ENCODE results near the gene TIGAR.
A peak's percentile ranks its signal among the peaks of the same experiment; 100 is the strongest.

The TIGAR gene

GRCh38 chr12:4331221-4331620 is 10.2 kb downstream of the TIGAR start:
- H2BK15ac ChIP-seq (replicated peaks; ENCODE audit: low read depth) = no peak overlapping the region
- WGBS (ENCODE audit: extremely low coverage, insufficient coverage, low lambda C conversion rate) = no CpG with 5 or more reads among the region's 1 CpG
- peaks cover 9% of the 10 kb centered on the region for H3K79me1 ChIP-seq (ENCODE audit: low read length)
- H3K4me3 ChIP-seq (ENCODE audit: low read length) = no peak overlapping the region
- H2BK120ac ChIP-seq (ENCODE audit: low read depth, low read length) = no peak overlapping the region
- no peaks in the 10 kb centered on the region for H3K27me3 ChIP-seq (ENCODE audit: insufficient read depth, low read length, poor library complexity)
- H4K5ac ChIP-seq (ENCODE audit: low read length) = no peak overlapping the region
- H3K9ac ChIP-seq (ENCODE audit: low read length) = no peak overlapping the region
- H2AK5ac ChIP-seq (ENCODE audit: low read length) = no peak overlapping the region
- H2BK5ac ChIP-seq (ENCODE audit: low read length) = no peak overlapping the region
- H3K4ac ChIP-seq (ENCODE audit: low read depth, low read length) = no peak overlapping the region
- H4K8ac ChIP-seq (ENCODE audit: low read depth, low read length) = no peak overlapping the region
- H3K4me1 ChIP-seq (ENCODE audit: control insufficient read depth, low read depth, low read length) = no peaks in the 10 kb centered on the region
- H3K36me3 ChIP-seq (ENCODE audit: control insufficient read depth, insufficient read depth, low read length) = no peaks in the 10 kb centered on the region
- no peak overlapping the region for H3K4me2 ChIP-seq (ENCODE audit: low read length)
- DNase-seq = no peak
- no peak overlapping the region for H3K23ac ChIP-seq (ENCODE audit: low read length)
- H3K18ac ChIP-seq (ENCODE audit: low read length) = no peak overlapping the region
- H3K27ac ChIP-seq (ENCODE audit: low read depth, low read length) = no peak overlapping the region
- no peak overlapping the region for H3K56ac ChIP-seq (ENCODE audit: low read length)
- peaks cover 6% of the 10 kb centered on the region for H3K79me2 ChIP-seq (ENCODE audit: control insufficient read depth, insufficient read depth, low read length)

- Histone ChIP-seq H3K27me3 (ENCODE audit: insufficient read depth, low read length, poor library complexity) (no peaks in the 10 kb centered on the region), H3K18ac (ENCODE audit: low read length) (no peak overlapping the region), H3K9ac (ENCODE audit: low read length) (no peak overlapping the region), H3K79me2 (ENCODE audit: control insufficient read depth, insufficient read depth, low read length) (peaks cover 6% of the 10 kb centered on the region), H3K79me1 (ENCODE audit: low read length) (peaks cover 9% of the 10 kb centered on the region), H3K4me2 (ENCODE audit: low read length) (no peak overlapping the region), H3K23ac (ENCODE audit: low read length) (no peak overlapping the region), H3K4me3 (ENCODE audit: low read length) (no peak overlapping the region), H3K27ac (ENCODE audit: low read depth, low read length) (no peak overlapping the region), H3K36me3 (ENCODE audit: control insufficient read depth, insufficient read depth, low read length) (no peaks in the 10 kb centered on the region), H2BK15ac (replicated peaks; ENCODE audit: low read depth) (no peak overlapping the region), H2BK5ac (ENCODE audit: low read length) (no peak overlapping the region), H4K5ac (ENCODE audit: low read length) (no peak overlapping the region), H2AK5ac (ENCODE audit: low read length) (no peak overlapping the region), H3K56ac (ENCODE audit: low read length) (no peak overlapping the region), H3K4me1 (ENCODE audit: control insufficient read depth, low read depth, low read length) (no peaks in the 10 kb centered on the region), H4K8ac (ENCODE audit: low read depth, low read length) (no peak overlapping the region), H3K4ac (ENCODE audit: low read depth, low read length) (no peak overlapping the region), H2BK120ac (ENCODE audit: low read depth, low read length) (no peak overlapping the region)
- no peak for DNase-seq
- no CpG with 5 or more reads among the region's 4 CpGs for WGBS (ENCODE audit: extremely low coverage, insufficient coverage, low lambda C conversion rate)
Measured at GRCh38 chr12:4331842-4332241, 10.8 kb downstream of the TIGAR start.

- no peak overlapping the region for H3K4me2 ChIP-seq (ENCODE audit: low read length)
- H3K23ac ChIP-seq (ENCODE audit: low read length) = no peak overlapping the region
- no peak overlapping the region for H3K4me3 ChIP-seq (ENCODE audit: low read length)
- no peak overlapping the region for H2BK15ac ChIP-seq (replicated peaks; ENCODE audit: low read depth)
- no peak overlapping the region for H2BK5ac ChIP-seq (ENCODE audit: low read length)
- H2BK120ac ChIP-seq (ENCODE audit: low read depth, low read length) = no peak overlapping the region
- no peak overlapping the region for H3K4ac ChIP-seq (ENCODE audit: low read depth, low read length)
- H3K56ac ChIP-seq (ENCODE audit: low read length) = no peak overlapping the region
- no peaks in the 10 kb centered on the region for H3K79me1 ChIP-seq (ENCODE audit: low read length)
- H3K27ac ChIP-seq (ENCODE audit: low read depth, low read length) = no peak overlapping the region
- no peaks in the 10 kb centered on the region for H3K79me2 ChIP-seq (ENCODE audit: control insufficient read depth, insufficient read depth, low read length)
- no peak overlapping the region for H3K9ac ChIP-seq (ENCODE audit: low read length)
- no peak for DNase-seq
- no peak overlapping the region for H2AK5ac ChIP-seq (ENCODE audit: low read length)
- no peak overlapping the region for H4K8ac ChIP-seq (ENCODE audit: low read depth, low read length)
- H3K4me1 ChIP-seq (ENCODE audit: control insufficient read depth, low read depth, low read length) = no peaks in the 10 kb centered on the region
- H3K36me3 ChIP-seq (ENCODE audit: control insufficient read depth, insufficient read depth, low read length) = no peaks in the 10 kb centered on the region
- H3K27me3 ChIP-seq (ENCODE audit: insufficient read depth, low read length, poor library complexity) = no peaks in the 10 kb centered on the region
- no peak overlapping the region for H3K18ac ChIP-seq (ENCODE audit: low read length)
- no peak overlapping the region for H4K5ac ChIP-seq (ENCODE audit: low read length)
Measured at GRCh38 chr12:4346931-4347330, 25.9 kb downstream of the TIGAR start.

DNA sequence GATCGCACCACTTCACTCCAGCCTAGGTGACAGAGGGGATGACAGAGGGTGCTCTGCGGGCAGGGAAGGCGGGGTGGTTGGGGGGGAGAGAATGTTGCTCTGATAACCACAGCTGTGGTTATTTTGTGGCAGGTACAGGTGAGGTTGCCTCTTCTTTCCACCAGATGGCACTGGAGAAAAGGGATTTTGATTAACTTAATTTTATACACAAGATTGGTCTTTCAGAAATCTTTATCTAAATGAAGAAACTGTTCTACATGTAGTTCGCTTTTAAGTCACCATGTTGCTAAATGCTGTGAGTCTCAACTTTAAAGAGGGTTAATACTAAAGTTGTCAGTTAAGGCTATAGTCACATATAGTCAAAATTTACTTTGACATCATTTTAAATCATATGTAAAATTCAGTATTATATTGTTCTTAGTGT is 32.8 kb downstream of the TIGAR start:
- peak; percentile 29 for DNase-seq
- H3K56ac ChIP-seq (ENCODE audit: low read length) = no peak overlapping the region

GRCh38 chr12:4355156-4356040 is 34.4 kb downstream of the TIGAR start:
- Histone ChIP-seq H3K27ac (ENCODE audit: low read depth, low read length) (no peak overlapping the region), H3K9ac (ENCODE audit: low read length) (no peak overlapping the region), H3K23ac (ENCODE audit: low read length) (no peak overlapping the region), H2BK15ac (replicated peaks; ENCODE audit: low read depth) (no peak overlapping the region), H3K4ac (ENCODE audit: low read depth, low read length) (no peak overlapping the region), H2AK5ac (ENCODE audit: low read length) (no peak overlapping the region), H3K27me3 (ENCODE audit: insufficient read depth, low read length, poor library complexity) (no peaks in the 10 kb centered on the region), H3K18ac (ENCODE audit: low read length) (no peak overlapping the region), H2BK5ac (ENCODE audit: low read length) (no peak overlapping the region), H4K5ac (ENCODE audit: low read length) (no peak overlapping the region), H3K56ac (ENCODE audit: low read length) (no peak overlapping the region), H3K79me2 (ENCODE audit: control insufficient read depth, insufficient read depth, low read length) (no peaks in the 10 kb centered on the region), H3K4me3 (ENCODE audit: low read length) (no peak overlapping the region), H3K4me1 (ENCODE audit: control insufficient read depth, low read depth, low read length) (no peaks in the 10 kb centered on the region), H3K79me1 (ENCODE audit: low read length) (no peaks in the 10 kb centered on the region), H2BK120ac (ENCODE audit: low read depth, low read length) (no peak overlapping the region), H3K4me2 (ENCODE audit: low read length) (no peak overlapping the region), H3K36me3 (ENCODE audit: control insufficient read depth, insufficient read depth, low read length) (no peaks in the 10 kb centered on the region), H4K8ac (ENCODE audit: low read depth, low read length) (no peak overlapping the region)
- WGBS (ENCODE audit: extremely low coverage, insufficient coverage, low lambda C conversion rate) = no CpG with 5 or more reads among the region's 3 CpGs
- DNase-seq = no peak

More for the DNA sequence above, 32.8 kb downstream of the TIGAR start:
- WGBS (ENCODE audit: extremely low coverage, insufficient coverage, low lambda C conversion rate) = no CpG with 5 or more reads among the region's 4 CpGs
- Histone ChIP-seq H3K4me3 (ENCODE audit: low read length) (no peak overlapping the region), H2AK5ac (ENCODE audit: low read length) (no peak overlapping the region), H3K4me1 (ENCODE audit: control insufficient read depth, low read depth, low read length) (no peaks in the 10 kb centered on the region), H3K27ac (ENCODE audit: low read depth, low read length) (no peak overlapping the region), H3K4ac (ENCODE audit: low read depth, low read length) (no peak overlapping the region), H3K4me2 (ENCODE audit: low read length) (no peak overlapping the region), H4K5ac (ENCODE audit: low read length) (no peak overlapping the region), H3K79me2 (ENCODE audit: control insufficient read depth, insufficient read depth, low read length) (no peaks in the 10 kb centered on the region), H3K27me3 (ENCODE audit: insufficient read depth, low read length, poor library complexity) (no peaks in the 10 kb centered on the region), H2BK15ac (replicated peaks; ENCODE audit: low read depth) (no peak overlapping the region), H4K8ac (ENCODE audit: low read depth, low read length) (no peak overlapping the region), H3K23ac (ENCODE audit: low read length) (no peak overlapping the region), H3K9ac (ENCODE audit: low read length) (no peak overlapping the region), H3K79me1 (ENCODE audit: low read length) (no peaks in the 10 kb centered on the region), H2BK120ac (ENCODE audit: low read depth, low read length) (no peak overlapping the region), H2BK5ac (ENCODE audit: low read length) (no peak overlapping the region), H3K36me3 (ENCODE audit: control insufficient read depth, insufficient read depth, low read length) (no peaks in the 10 kb centered on the region), H3K18ac (ENCODE audit: low read length) (no peak overlapping the region)

DNA sequence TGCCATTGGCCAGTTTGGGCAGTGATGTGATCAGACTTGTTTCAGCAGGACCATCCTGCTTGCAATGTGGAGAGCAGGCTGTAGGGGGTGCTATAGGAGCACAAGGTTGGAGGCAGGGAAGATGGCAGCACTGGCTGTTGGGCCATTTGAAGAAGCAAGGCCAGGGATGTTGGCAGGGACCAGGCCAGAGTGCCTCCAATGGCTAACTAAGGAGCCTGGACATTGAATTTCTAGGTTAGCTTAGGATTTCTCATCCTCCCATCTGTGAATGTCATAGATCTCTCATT is 35.0 kb downstream of the TIGAR start:
- Histone ChIP-seq H3K79me1 (ENCODE audit: low read length) (no peaks in the 10 kb centered on the region), H2BK5ac (ENCODE audit: low read length) (no peak overlapping the region), H3K36me3 (ENCODE audit: control insufficient read depth, insufficient read depth, low read length) (no peaks in the 10 kb centered on the region), H3K27ac (ENCODE audit: low read depth, low read length) (no peak overlapping the region), H3K23ac (ENCODE audit: low read length) (no peak overlapping the region), H3K4ac (ENCODE audit: low read depth, low read length) (no peak overlapping the region), H2BK15ac (replicated peaks; ENCODE audit: low read depth) (no peak overlapping the region), H2AK5ac (ENCODE audit: low read length) (no peak overlapping the region), H3K18ac (ENCODE audit: low read length) (no peak overlapping the region), H3K27me3 (ENCODE audit: insufficient read depth, low read length, poor library complexity) (no peaks in the 10 kb centered on the region), H3K4me1 (ENCODE audit: control insufficient read depth, low read depth, low read length) (no peaks in the 10 kb centered on the region), H4K8ac (ENCODE audit: low read depth, low read length) (no peak overlapping the region), H3K4me2 (ENCODE audit: low read length) (no peak overlapping the region), H3K9ac (ENCODE audit: low read length) (no peak overlapping the region), H3K79me2 (ENCODE audit: control insufficient read depth, insufficient read depth, low read length) (no peaks in the 10 kb centered on the region), H2BK120ac (ENCODE audit: low read depth, low read length) (no peak overlapping the region), H3K4me3 (ENCODE audit: low read length) (no peak overlapping the region), H3K56ac (ENCODE audit: low read length) (no peak overlapping the region), H4K5ac (ENCODE audit: low read length) (no peak overlapping the region)
- peak; percentile 92 for DNase-seq

Data from mesendoderm (in vitro differentiated cells).